NCI-H510A treated with DMSO at 0.1 percent for 48 hours (cell line): ENCODE data around the gene FAF2.

Source experiments
- DNase-seq: peaks from one replicate; lab custom pipeline; 2025; lab: John Stamatoyannopoulos, UW

The FAF2 gene

GRCh38 chr5:176530983-176531901 is 83.1 kb downstream of the FAF2 start:
- DNase-seq: no peak

- no peak for DNase-seq
Observed at GRCh38 chr5:176531902-176532493, 83.8 kb downstream of the FAF2 start.

- no peak for DNase-seq
Observed at GRCh38 chr5:176532795-176533194, 84.6 kb downstream of the FAF2 start.

- no peak for DNase-seq
Observed at GRCh38 chr5:176533390-176533789, 85.2 kb downstream of the FAF2 start.

- no peak for DNase-seq
Observed at GRCh38 chr5:176533894-176534611, 85.9 kb downstream of the FAF2 start.

GRCh38 chr5:176534640-176535039 is 86.5 kb downstream of the FAF2 start:
- DNase-seq: no peak

GRCh38 chr5:176535101-176535663 is 87.0 kb downstream of the FAF2 start:
- DNase-seq: no peak

GRCh38 chr5:176535664-176536131 is 87.5 kb downstream of the FAF2 start:
- no peak for DNase-seq

GRCh38 chr5:176536132-176536901 is 88.1 kb downstream of the FAF2 start:
- DNase-seq: peak; percentile 26

- peak; percentile 82 for DNase-seq
Observed at GRCh38 chr5:176536902-176537553, 88.8 kb downstream of the FAF2 start, which contains the start of gene RNF44. RNF44 (minus strand) TSS chr5:176537402; CDS start chr5:176532472, 4,930 bp downstream.

GRCh38 chr5:176537554-176538229 is 89.5 kb downstream of the FAF2 start:
- DNase-seq: peak; percentile 95

- no peak for DNase-seq
Observed at GRCh38 chr5:176538230-176538988, 90.2 kb downstream of the FAF2 start.

GRCh38 chr5:176538989-176539384 is 90.8 kb downstream of the FAF2 start:
- no peak for DNase-seq

- DNase-seq: no peak
Observed at GRCh38 chr5:176540476-176540899, 92.3 kb downstream of the FAF2 start.

- DNase-seq: no peak
Observed at GRCh38 chr5:176540956-176541337, 92.8 kb downstream of the FAF2 start.

GRCh38 chr5:176541338-176542134 is 93.4 kb downstream of the FAF2 start:
- peak; percentile 65 for DNase-seq

- DNase-seq: no peak
Observed at GRCh38 chr5:176542135-176542595, 94.0 kb downstream of the FAF2 start.

GRCh38 chr5:176542596-176543427 is 94.6 kb downstream of the FAF2 start:
- no peak for DNase-seq
